H1 (cell line): Measurements from ENCODE around the gene TEX47. TPM values are rescaled to one million over a fixed set of nuclear protein-coding genes. Genes with fewer than 3 reads are reported as not detected.

Experiments used
- BACH1 ChIP-seq: IDR thresholded peaks from 2 replicates; pipeline ENCODE4 v1.6.1; 2012; ENCODE audit warnings: low read length, improper control_type of control experiment
- BRCA1 ChIP-seq: IDR thresholded peaks from 2 replicates; pipeline ENCODE4 v1.6.1; 2012; ENCODE audit warnings: low read depth, low read length, improper control_type of control experiment
- TAF1 ChIP-seq: IDR thresholded peaks from 2 replicates; pipeline ENCODE4 v1.6.1; 2011; ENCODE audit warnings: mild to moderate bottlenecking, low read depth, low read length
- ZNF274 ChIP-seq: IDR thresholded peaks from 2 replicates; pipeline ENCODE4 v1.7.0; 2012; ENCODE audit warnings: low read length, borderline replicate concordance; ENCODE audit errors: extremely low read depth
- polyA plus RNA-seq, 7 experiments: library from polyadenylated mRNA; depleted of rRNA in 3 of 7; stranded (reverse) in 5 of 7; unstranded in 2 of 7; fragments of >200 nt in 5 of 7; fragments of 200-250 nt in 2 of 7; gene quantifications; 1 replicate in 5 of 7; 2 replicates in 1 of 7; 4 replicates in 1 of 7; pipeline versions ENCODE4 v1.2.1 to v1.2.3, GENCODE V29; 2011 to 2013; ENCODE audit warnings: missing spikeins in 2 of 7, mixed read lengths in 2 of 7
- total RNA-seq: library from RNA; stranded (reverse); fragmentation: NEBNext Ultra II Directional; extraction: Animal tissue kit (Norgen Biotek cat#: 25700); gene quantifications from 2 replicates; pipeline ENCODE4 v1.2.1, GENCODE V29; 2021
- TF ChIP-seq, protein P1 (sequence below): IDR thresholded peaks from 2 replicates; pipeline ENCODE4 v1.6.1; 2012; ENCODE audit warnings: inconsistent platforms

The TEX47 gene
- total and polyA plus RNA-seq, 2 of the 8 experiments (the other 6 are each of a cell fraction or from before 2014, with no cell fraction given) = not detected

DNA sequence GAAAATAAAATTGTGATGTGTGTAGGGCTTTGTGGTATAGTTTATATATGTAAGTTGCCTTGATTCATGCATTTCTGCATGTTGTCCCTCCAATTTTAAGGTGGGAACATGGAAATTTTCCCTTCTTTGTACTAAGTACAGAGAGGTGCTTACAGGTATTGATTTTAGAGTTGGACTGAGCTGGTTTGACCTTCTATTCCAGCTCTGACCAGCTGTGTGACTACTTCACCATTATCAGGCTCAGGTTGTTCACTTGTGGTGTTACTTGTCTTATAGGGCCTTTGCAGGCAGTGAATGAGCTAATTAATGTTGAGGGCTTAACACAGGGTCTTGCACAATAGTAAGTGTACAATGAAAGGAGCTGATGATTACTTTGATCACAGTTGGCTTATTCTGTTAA is 19.7 kb downstream of the TEX47 start (continued):
- no peak for TF ChIP-seq TAF1
- TF ChIP-seq, protein P1, sequence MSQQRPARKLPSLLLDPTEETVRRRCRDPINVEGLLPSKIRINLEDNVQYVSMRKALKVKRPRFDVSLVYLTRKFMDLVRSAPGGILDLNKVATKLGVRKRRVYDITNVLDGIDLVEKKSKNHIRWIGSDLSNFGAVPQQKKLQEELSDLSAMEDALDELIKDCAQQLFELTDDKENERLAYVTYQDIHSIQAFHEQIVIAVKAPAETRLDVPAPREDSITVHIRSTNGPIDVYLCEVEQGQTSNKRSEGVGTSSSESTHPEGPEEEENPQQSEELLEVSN = no peak
- TF ChIP-seq ZNF274 = no peak
- TF ChIP-seq BACH1 = no peak
- no peak for TF ChIP-seq BRCA1
